ENCODE results near the gene AMOTL2. TPM values are rescaled to one million over a fixed set of nuclear protein-coding genes. Genes with fewer than 3 reads are reported as not detected.

The AMOTL2 gene
- polyA plus RNA-seq, 1 of the 3 experiments (the other 2 are of a cell fraction), result 185 TPM

- no peaks in the 10 kb centered on the region for H3K9me2 ChIP-seq
- TF ChIP-seq ELF1 (IDR thresholded peaks at IDR 0.05) (no peak), NRF1 (IDR thresholded peaks at IDR 0.05; ENCODE audit: low read depth, low read length) (no peak), MEF2A (IDR thresholded peaks at IDR 0.05; ENCODE audit: borderline replicate concordance, low read depth) (no peak), RFX5 (IDR thresholded peaks at IDR 0.05; ENCODE audit: low read length) (no peak), YY1 (IDR thresholded peaks at IDR 0.05; ENCODE audit: low read depth) (no peak), TCF12 (IDR thresholded peaks at IDR 0.05) (no peak), MAX (IDR thresholded peaks at IDR 0.05; ENCODE audit: low read depth) (no peak), SMC3 (IDR thresholded peaks at IDR 0.05; ENCODE audit: low read depth, low read length) (no peak), RAD21 (IDR thresholded peaks at IDR 0.05; ENCODE audit: low read length) (no peak), EP300 (IDR thresholded peaks at IDR 0.05; ENCODE audit: borderline replicate concordance in 1 of 2, low read depth in 1 of 2, low read length in 1 of 2) (no peak), ZBTB33 (IDR thresholded peaks at IDR 0.05; ENCODE audit: borderline replicate concordance, low read depth) (no peak), FOXJ3 (CRISPR knock-in tag; IDR thresholded peaks at IDR 0.05) (no peak), TAF1 (IDR thresholded peaks at IDR 0.05; ENCODE audit: borderline replicate concordance, low read depth, low read length) (no peak), NFIC (IDR thresholded peaks at IDR 0.05; ENCODE audit: borderline replicate concordance) (no peak), RXRA (IDR thresholded peaks at IDR 0.05; ENCODE audit: borderline replicate concordance, low read depth) (no peak), PBX3 (IDR thresholded peaks at IDR 0.05) (no peak), USF1 (IDR thresholded peaks at IDR 0.05; ENCODE audit: borderline replicate concordance, low read depth) (no peak), FOSL2 (IDR thresholded peaks at IDR 0.05; ENCODE audit: borderline replicate concordance, low read depth) (no peak), GABPA (IDR thresholded peaks at IDR 0.05; ENCODE audit: low read depth) (no peak)
- TF ChIP-seq, protein P1, sequence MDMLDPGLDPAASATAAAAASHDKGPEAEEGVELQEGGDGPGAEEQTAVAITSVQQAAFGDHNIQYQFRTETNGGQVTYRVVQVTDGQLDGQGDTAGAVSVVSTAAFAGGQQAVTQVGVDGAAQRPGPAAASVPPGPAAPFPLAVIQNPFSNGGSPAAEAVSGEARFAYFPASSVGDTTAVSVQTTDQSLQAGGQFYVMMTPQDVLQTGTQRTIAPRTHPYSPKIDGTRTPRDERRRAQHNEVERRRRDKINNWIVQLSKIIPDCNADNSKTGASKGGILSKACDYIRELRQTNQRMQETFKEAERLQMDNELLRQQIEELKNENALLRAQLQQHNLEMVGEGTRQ (IDR thresholded peaks at IDR 0.05; ENCODE audit: borderline replicate concordance, low read depth, low read length), result no peak
- ChIA-PET CTCF (interaction anchor here (0.5 to 1.6 kb wide), 5 partner anchors 15 to 142 kb away, joined by 3 read pairs; no protein-coding TSS in a partner anchor), POLR2A (no interaction called here)
- no peaks in the 10 kb centered on the region for H4K20me1 ChIP-seq (ENCODE audit: insufficient read depth)
- H3K9me3 ChIP-seq, result no peaks in the 10 kb centered on the region
- H2AFZ ChIP-seq (ENCODE audit: low read depth), result no peak overlapping the region
- DNase-seq, result no peak
- no peaks in the 10 kb centered on the region for H3K27me3 ChIP-seq (ENCODE audit: insufficient read depth)
- H3K4me2 ChIP-seq, result no peak overlapping the region
- no peaks in the 10 kb centered on the region for H3K36me3 ChIP-seq (replicated peaks in 1 of 2; ENCODE audit: control insufficient read depth in 1 of 2, insufficient read depth in 2 of 2, low read length in 1 of 2)
- peaks cover 0 to 30% of the 10 kb centered on the region in 2 experiments; a peak in 3 of 4 replicates for H3K4me1 ChIP-seq (ENCODE audit: control insufficient read depth in 1 of 2, insufficient read depth in 2 of 2, low read depth in 1 of 2, low read length in 1 of 2)
- no peak overlapping the region for H3K9ac ChIP-seq
- no peak overlapping the region for H3K4me3 ChIP-seq (ENCODE audit: low read depth in 2 of 2, low read length in 1 of 2)
- whole genome bisulfite sequencing (ENCODE audit: low lambda C conversion rate), result 100% methylated on average over 1 of the region's 1 CpG
- no peaks in the 10 kb centered on the region for H3K79me2 ChIP-seq (ENCODE audit: insufficient read depth)
- peaks cover 36% of the 10 kb centered on the region for H3F3A ChIP-seq (replicated peaks; ENCODE audit: insufficient read depth)
- no peak overlapping the region for H3K27ac ChIP-seq (ENCODE audit: low read depth in 2 of 2, low read length in 1 of 2)
Observed at GRCh38 chr3:134322286-134322685, 52.0 kb downstream of the AMOTL2 start.

Measured in SK-N-SH (cell line).